Gastrocnemius medialis (tissue), 4 donors: ENCODE measurements around the gene CCDC91. TPM values are rescaled to one million over a fixed set of nuclear protein-coding genes. Genes with fewer than 3 reads are reported as not detected.

ENCODE experiments used
- ATAC-seq, 2 donors: fragments of 150-250 bp; one replicate each; pipeline ENCODE4 v1.9.1; 2016
- DNase-seq, 2 donors: peaks; one replicate each; pipeline ENCODE4 v3.0.0-alpha.2; 2019
- H3K27ac ChIP-seq, 4 donors: fragments of 200-600 bp; sonication (generic); 1 replicate in 1 of 4; 2 replicates in 3 of 4; pipeline ENCODE4 v1.5.1; 2016 to 2018; ENCODE audit warnings: mild to moderate bottlenecking in 2 of 4, moderate library complexity in 1 of 4
- H3K27me3 ChIP-seq, 3 donors: fragments of 200-600 bp; sonication (generic) in 2 of 3; 1 replicate in 1 of 3; 2 replicates in 2 of 3; pipeline versions ENCODE4 v1.5.1 to v1.6.0; 2016 to 2019; ENCODE audit warnings: mild to moderate bottlenecking in 1 of 3, moderate library complexity in 1 of 3
- H3K36me3 ChIP-seq, 2 donors: fragments of 200-600 bp; sonication (generic) in 1 of 2; one replicate each; pipeline ENCODE4 v1.5.1; 2017 to 2018
- H3K4me1 ChIP-seq, 2 donors: fragments of 200-600 bp; sonication (generic) in 1 of 2; one replicate each; pipeline ENCODE4 v1.5.1; 2016 to 2017; ENCODE audit warnings: mild to moderate bottlenecking in 2 of 2
- H3K4me3 ChIP-seq, 4 donors: fragments of 200-600 bp; sonication (generic) in 3 of 4; 1 replicate in 1 of 4; 2 replicates in 3 of 4; pipeline ENCODE4 v1.5.1; 2016 to 2019; ENCODE audit warnings: mild to moderate bottlenecking in 2 of 4
- H3K9me3 ChIP-seq, 3 donors: fragments of 200-600 bp; sonication (generic) in 2 of 3; 1 replicate in 1 of 3; 2 replicates in 2 of 3; pipeline ENCODE4 v1.5.1; 2016 to 2019
- CTCF ChIP-seq, 5 experiments: fragments of 450-650 bp in 3 of 5; fragments of 200-600 bp in 2 of 5; sonication (generic) in 2 of 5; IDR thresholded peaks in 4 of 5; conservative IDR thresholded peaks in 1 of 5; 1 replicate in 4 of 5; 2 replicates in 1 of 5; pipeline ENCODE4 v1.5.1; 2016 to 2019; ENCODE audit warnings: antibody characterized with exemption in 5 of 5, mild to moderate bottlenecking in 3 of 5, moderate library complexity in 3 of 5
- POLR2A ChIP-seq, 2 donors: fragments of 450-650 bp; IDR thresholded peaks; one replicate each; pipeline ENCODE4 v1.6.1; 2017; ENCODE audit warnings: antibody characterized with exemption in 2 of 2, mild to moderate bottlenecking in 2 of 2, moderate library complexity in 2 of 2
- in situ Hi-C, 4 donors: fragments of 200-750 bp; cut with MboI; loops; one replicate each; pipeline versions ENCODE4 v1.15.0 to v1.8.0; 2017; ENCODE audit warnings: low sequenced_read_pairs in 4 of 4
- intact Hi-C: fragments of 100-400 bp; cut with DNase I; formaldehyde crosslinking; loops from one replicate; pipeline ENCODE4 v1.15.1; 2023; ENCODE audit warnings: low total_unique reads
- total RNA-seq, 4 donors: library from RNA; depleted of rRNA; stranded (reverse); fragments of >200 nt; gene quantifications; one replicate each; pipeline versions ENCODE4 v1.1.0 to v1.2.3, GENCODE V29; 2016

The CCDC91 gene
- total RNA-seq, 4 donors from 2014 or later: 22.3 to 50.6 (median 36.6) TPM

DNA sequence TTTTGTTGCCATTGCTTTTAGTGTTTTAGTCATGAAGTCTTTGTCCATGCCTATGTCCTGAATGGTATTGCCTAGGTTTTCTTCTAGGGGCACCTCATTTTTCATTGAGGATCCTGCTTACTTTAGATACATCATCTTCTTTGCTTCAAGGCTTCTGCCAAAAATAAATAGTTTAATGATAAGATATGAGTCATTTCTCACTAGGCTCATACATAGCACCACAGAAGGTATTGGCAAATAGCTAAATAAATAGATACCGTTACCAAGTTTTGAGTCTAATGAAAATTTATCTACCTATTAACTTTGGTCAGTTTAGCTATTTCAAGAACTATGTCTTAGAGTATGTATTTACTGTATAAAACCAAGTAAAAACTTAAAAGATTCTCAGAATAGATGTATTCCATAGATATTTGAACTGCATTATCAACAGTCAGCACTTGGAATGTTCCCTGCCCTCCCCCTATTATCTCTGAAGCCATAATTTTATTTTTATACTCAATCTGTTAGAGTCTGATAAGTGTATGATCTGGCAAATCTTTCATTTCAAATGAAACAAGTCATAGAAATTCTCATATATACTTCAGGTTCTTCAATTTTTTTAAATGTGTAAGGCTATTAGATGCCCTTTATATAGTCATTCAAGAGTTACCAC lies 310.2 kb downstream of the CCDC91 start:
- ATAC-seq: no peak
- in situ Hi-C loops: no loop called here

DNA sequence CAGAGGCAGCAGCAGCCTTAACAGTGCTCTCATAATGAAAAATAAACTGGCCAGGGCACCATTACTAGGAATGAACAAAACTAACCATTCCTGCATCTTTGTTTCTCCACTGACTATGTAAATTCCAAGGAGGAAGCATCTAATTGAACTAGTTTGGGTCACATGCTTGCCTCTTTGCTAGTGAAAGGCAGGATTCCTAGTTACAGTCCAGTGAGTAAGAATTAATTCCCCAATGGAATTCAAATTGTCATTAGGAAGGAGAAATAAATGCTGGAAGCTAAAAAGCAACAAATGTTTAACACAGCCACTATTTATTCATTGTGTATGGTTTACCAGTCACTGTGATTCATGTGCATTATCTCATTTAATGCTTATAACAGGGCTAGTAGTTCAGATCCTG lies 316.0 kb downstream of the CCDC91 start:
- Histone ChIP-seq H3K27ac (no peak overlapping the region), H3K4me3 (no peak overlapping the region), H3K9me3 (no peaks in the 10 kb centered on the region), H3K36me3 (no peaks in the 10 kb centered on the region), H3K27me3 (no peaks in the 10 kb centered on the region), H3K4me1 (no peaks in the 10 kb centered on the region)
- intact Hi-C loops (no loop called here), in situ Hi-C loops (no loop called here)
- no peak for TF ChIP-seq CTCF (IDR thresholded peaks at IDR 0.05 in 4 of 5, conservative IDR thresholded peaks at IDR 0.05 in 1 of 5)
- no peak for TF ChIP-seq POLR2A (IDR thresholded peaks at IDR 0.05)
- ATAC-seq: no peak
- DNase-seq: no peak

More for the DNA sequence above, 310.2 kb downstream of the CCDC91 start:
- Histone ChIP-seq H3K36me3 (no peaks in the 10 kb centered on the region), H3K27ac (no peak overlapping the region), H3K4me3 (no peak overlapping the region), H3K4me1 (no peaks in the 10 kb centered on the region), H3K9me3 (no peaks in the 10 kb centered on the region), H3K27me3 (no peaks in the 10 kb centered on the region)
- intact Hi-C loops: no loop called here
- no peak for DNase-seq
- TF ChIP-seq POLR2A (IDR thresholded peaks at IDR 0.05) (no peak), CTCF (IDR thresholded peaks at IDR 0.05 in 4 of 5, conservative IDR thresholded peaks at IDR 0.05 in 1 of 5) (no peak)

DNA sequence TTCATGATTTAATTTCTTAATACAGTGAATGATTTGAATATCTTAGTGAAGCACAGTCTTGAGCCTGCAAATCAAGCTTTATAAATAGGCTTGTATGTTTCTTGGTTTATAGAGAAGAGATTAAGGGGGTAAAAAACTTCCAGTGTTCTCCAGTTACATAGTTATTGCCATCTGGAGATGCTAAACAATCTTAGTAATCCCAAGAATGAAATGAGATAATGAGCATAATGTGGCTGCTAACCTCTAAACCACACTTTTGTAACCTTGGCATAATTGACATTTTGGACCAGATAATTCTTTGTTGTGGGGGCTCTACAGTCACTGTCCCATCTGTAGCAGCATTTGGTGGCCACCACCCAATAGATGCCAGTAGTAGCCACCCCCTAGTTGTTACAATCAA lies 316.8 kb downstream of the CCDC91 start:
- in situ Hi-C loops: no loop called here
- Histone ChIP-seq H3K4me3 (no peak overlapping the region), H3K27ac (no peak overlapping the region), H3K9me3 (no peaks in the 10 kb centered on the region), H3K27me3 (no peaks in the 10 kb centered on the region), H3K4me1 (no peaks in the 10 kb centered on the region), H3K36me3 (no peaks in the 10 kb centered on the region)
- ATAC-seq (no peak), DNase-seq (no peak)
- intact Hi-C loops: no loop called here
- TF ChIP-seq CTCF (IDR thresholded peaks at IDR 0.05 in 4 of 5, conservative IDR thresholded peaks at IDR 0.05 in 1 of 5) (no peak), POLR2A (IDR thresholded peaks at IDR 0.05) (no peak)

DNA sequence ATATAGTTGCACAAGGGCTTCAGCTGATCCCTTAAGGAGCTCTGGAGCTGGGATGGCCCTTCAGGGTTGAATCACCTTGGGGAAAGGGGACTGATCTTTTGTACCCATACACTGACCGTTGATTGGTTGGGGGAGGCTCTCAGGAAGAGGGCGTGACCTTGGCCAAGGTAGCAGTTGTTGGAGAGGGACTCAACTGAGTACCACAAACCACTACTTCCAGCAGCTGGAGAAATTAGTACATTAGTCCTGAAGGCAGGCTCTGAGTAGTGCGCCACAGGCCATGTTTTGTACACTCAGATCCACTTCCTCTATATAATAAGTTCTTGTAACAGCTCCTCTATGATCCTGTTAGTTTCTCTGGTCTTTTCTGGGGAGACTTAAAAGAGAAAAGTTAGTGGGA lies 317.6 kb downstream of the CCDC91 start:
- TF ChIP-seq POLR2A (IDR thresholded peaks at IDR 0.05) (no peak), CTCF (IDR thresholded peaks at IDR 0.05 in 4 of 5, conservative IDR thresholded peaks at IDR 0.05 in 1 of 5) (no peak)
- no peaks in the 10 kb centered on the region for H3K36me3 ChIP-seq
- H3K9me3 ChIP-seq: no peaks in the 10 kb centered on the region
- H3K27ac ChIP-seq: no peak overlapping the region
- in situ Hi-C loops (no loop called here), intact Hi-C loops (no loop called here)
- H3K4me1 ChIP-seq: no peaks in the 10 kb centered on the region
- no peaks in the 10 kb centered on the region for H3K27me3 ChIP-seq
- DNase-seq (no peak), ATAC-seq (no peak)
- H3K4me3 ChIP-seq: no peak overlapping the region

DNA sequence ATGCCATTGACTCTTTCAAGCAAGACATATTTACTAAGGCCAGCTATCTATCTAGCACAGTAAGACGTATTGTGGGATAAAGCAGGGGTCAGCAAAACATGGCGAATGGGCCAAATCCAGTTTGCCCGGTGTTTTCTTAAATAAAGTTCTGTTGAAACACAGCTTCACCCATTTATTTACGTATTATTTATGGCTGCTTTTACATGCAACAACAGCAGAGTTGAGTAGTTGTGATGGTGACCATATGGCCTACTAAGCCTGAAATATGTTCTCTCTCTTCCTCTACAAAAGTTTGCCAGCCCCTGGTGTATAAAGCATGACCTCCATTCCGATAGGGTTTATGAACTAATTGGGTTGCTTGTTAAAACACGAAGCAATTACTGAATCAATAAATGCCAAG lies 322.1 kb downstream of the CCDC91 start:
- Histone ChIP-seq H3K27me3 (no peaks in the 10 kb centered on the region), H3K4me3 (no peak overlapping the region), H3K27ac (no peak overlapping the region), H3K36me3 (no peaks in the 10 kb centered on the region), H3K4me1 (no peaks in the 10 kb centered on the region), H3K9me3 (peaks cover 0 to 3% (median 0%) of the 10 kb centered on the region in 3 donors)
- DNase-seq: no peak
- in situ Hi-C loops: no loop called here
- intact Hi-C loops: no loop called here
- ATAC-seq: no peak
- TF ChIP-seq POLR2A (IDR thresholded peaks at IDR 0.05) (no peak), CTCF (IDR thresholded peaks at IDR 0.05 in 4 of 5, conservative IDR thresholded peaks at IDR 0.05 in 1 of 5) (no peak)
